Kidney epithelial cell (primary cell): Measurements from ENCODE around the gene HOXC12. TPM values are rescaled to one million over a fixed set of nuclear protein-coding genes. Genes with fewer than 3 reads are reported as not detected.

Experiments
- DNase-seq: peaks from one replicate; pipeline ENCODE4 v3.0.0-alpha.2; 2010; ENCODE audit warnings: low read depth
- H3K27me3 ChIP-seq: 2 replicates; pipeline ENCODE4 v1.6.0; 2011; ENCODE audit warnings: low read length; ENCODE audit not compliant: control insufficient read depth, insufficient read depth
- H3K36me3 ChIP-seq: 2 replicates; pipeline ENCODE4 v1.5.1; 2011; ENCODE audit warnings: low read length; ENCODE audit not compliant: control insufficient read depth, insufficient read depth
- H3K4me3 ChIP-seq: 2 replicates; pipeline ENCODE4 v1.5.1; 2011; ENCODE audit warnings: low read depth, mild to moderate bottlenecking, control low read depth, low read length
- total RNA-seq: library from RNA; depleted of rRNA; stranded (reverse); fragments of >200 nt; gene quantifications from 2 replicates; pipeline ENCODE4 v1.2.3, GENCODE V29; 2015
- TF ChIP-seq, protein P1 (sequence below): IDR thresholded peaks from 2 replicates; pipeline ENCODE4 v1.5.1; 2011; ENCODE audit warnings: mild to moderate bottlenecking, moderate library complexity, low read length, control low read depth, inconsistent platforms; ENCODE audit not compliant: insufficient read depth, poor library complexity, severe bottlenecking

HOXC12 gene
- total RNA-seq, 1 donor from 2014 or later, result not detected

DNA sequence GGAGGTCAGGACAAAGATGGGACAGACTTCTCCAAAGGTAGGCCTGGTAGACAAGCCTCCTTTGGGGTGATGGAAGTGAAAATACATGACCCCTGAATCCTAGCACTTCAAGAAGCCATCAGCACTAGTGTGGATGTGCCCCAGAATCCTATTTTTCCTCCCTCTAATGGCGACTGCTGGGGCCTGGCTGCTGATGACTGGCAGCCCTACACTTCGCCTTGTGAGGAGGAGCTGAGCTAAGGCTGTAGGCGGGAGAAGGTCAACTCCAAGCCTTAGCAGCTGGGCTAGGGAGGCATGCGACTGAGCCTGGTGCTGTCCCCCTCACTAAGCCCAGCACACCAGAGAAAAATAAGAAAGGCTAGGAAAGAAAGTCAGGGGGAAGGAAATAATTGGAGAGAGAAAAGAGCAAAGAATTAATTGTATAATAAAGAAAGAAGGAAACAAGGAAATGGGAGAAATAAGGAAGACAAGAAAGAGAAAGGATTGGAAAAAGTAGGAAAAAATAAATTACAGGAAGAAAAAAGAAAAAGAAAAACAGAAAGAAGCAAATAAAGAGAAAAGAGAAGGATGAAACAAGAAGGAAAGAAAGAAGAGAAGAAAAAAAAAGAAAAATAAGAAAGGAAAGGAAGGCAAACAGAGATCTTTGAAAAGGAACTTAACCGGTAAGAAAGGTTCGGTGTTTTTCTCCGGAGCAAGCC, 25.6 kb downstream of the HOXC12 start:
- Histone ChIP-seq H3K27me3 (peaks cover 28% of the 10 kb centered on the region), H3K4me3 (no peak overlapping the region), H3K36me3 (no peaks in the 10 kb centered on the region)
- DNase-seq, result no peak
- TF ChIP-seq, protein P1, sequence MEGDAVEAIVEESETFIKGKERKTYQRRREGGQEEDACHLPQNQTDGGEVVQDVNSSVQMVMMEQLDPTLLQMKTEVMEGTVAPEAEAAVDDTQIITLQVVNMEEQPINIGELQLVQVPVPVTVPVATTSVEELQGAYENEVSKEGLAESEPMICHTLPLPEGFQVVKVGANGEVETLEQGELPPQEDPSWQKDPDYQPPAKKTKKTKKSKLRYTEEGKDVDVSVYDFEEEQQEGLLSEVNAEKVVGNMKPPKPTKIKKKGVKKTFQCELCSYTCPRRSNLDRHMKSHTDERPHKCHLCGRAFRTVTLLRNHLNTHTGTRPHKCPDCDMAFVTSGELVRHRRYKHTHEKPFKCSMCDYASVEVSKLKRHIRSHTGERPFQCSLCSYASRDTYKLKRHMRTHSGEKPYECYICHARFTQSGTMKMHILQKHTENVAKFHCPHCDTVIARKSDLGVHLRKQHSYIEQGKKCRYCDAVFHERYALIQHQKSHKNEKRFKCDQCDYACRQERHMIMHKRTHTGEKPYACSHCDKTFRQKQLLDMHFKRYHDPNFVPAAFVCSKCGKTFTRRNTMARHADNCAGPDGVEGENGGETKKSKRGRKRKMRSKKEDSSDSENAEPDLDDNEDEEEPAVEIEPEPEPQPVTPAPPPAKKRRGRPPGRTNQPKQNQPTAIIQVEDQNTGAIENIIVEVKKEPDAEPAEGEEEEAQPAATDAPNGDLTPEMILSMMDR, result no peak

DNA sequence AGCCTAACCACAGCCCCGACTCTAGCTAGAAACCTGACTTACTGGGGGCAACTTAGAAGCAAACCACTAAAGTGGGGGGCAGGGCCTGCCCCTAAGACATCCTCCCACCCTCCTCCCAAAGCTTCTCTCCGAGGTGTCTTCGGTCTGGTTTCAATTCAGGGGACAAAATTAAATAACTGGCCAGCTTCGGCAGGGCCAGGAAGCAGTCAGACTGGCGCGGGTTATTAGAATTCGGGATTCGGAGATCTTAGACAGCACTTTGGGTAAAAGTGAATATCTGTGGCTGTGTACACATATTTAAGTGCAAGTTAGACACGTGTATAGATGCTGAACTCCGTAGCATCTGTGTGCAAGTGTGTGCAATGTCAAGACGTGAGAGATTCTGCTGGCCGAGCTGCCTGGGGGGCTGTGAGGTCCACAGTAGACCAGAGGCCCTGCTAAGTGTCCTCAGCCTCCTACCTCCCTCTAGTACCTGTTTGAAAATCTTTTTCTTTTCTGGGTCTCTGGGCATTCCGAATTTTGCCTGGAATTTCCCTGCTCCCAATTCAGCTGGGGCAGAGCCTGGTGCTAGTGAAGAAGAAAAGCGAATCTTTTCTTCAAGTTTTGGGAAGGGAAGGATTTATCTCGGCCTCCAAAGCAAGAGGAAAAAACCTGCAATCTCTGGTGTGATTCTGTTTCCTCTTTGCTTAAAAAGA, 26.2 kb downstream of the HOXC12 start:
- no peaks in the 10 kb centered on the region for H3K36me3 ChIP-seq
- no peak for DNase-seq
- H3K27me3 ChIP-seq, result peaks cover 31% of the 10 kb centered on the region
- TF ChIP-seq, protein P1, result no peak
- no peak overlapping the region for H3K4me3 ChIP-seq

DNA sequence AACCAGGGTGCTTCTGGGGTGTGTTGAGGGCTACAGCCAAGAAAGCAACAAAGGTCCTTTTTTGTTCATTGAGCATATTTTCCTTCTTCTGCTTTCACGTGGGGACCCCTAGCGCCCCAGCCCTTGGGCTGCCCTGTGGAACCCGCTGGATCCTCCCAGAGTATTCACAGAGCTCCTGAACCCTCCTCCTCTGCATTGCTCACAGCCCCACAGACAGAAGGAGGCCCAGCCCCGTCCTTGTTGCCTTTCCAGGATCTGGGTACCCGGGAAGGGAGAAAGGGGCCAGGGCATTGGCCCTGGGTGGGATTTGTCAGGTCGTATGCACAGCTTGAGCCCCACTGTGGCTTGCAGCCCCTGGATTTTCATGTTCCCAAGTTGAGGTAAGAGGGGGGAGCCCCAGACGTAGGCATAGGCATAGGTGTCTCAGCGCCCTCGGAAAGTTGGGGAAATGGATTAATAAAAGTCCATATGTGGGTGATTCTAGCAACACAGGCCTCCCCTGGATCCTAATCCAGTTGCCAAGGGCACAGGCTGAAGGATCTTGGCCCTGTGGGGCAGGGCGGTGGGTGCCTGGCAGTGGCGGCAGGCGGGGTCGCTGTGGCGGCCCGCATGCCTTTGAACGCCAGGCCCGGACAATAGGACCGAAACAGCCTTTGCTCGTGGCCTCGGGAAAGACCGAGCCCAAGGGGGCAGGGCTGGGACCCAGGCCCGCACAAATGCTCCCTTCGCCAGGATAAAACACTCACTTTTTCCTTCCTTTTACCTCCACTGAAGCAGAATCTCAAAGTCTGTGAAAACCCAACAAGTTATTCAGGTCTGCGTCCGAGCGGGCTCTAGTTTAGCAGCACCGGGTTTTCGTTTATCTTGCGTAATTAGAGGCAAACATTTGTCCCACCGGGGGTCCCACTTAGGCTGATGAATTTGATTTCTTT, 27.2 kb downstream of the HOXC12 start:
- Histone ChIP-seq H3K36me3 (no peaks in the 10 kb centered on the region), H3K4me3 (peak overlapping the region; percentile 28), H3K27me3 (peaks cover 33% of the 10 kb centered on the region)
- TF ChIP-seq, protein P1, result no peak
- DNase-seq, result no peak

DNA sequence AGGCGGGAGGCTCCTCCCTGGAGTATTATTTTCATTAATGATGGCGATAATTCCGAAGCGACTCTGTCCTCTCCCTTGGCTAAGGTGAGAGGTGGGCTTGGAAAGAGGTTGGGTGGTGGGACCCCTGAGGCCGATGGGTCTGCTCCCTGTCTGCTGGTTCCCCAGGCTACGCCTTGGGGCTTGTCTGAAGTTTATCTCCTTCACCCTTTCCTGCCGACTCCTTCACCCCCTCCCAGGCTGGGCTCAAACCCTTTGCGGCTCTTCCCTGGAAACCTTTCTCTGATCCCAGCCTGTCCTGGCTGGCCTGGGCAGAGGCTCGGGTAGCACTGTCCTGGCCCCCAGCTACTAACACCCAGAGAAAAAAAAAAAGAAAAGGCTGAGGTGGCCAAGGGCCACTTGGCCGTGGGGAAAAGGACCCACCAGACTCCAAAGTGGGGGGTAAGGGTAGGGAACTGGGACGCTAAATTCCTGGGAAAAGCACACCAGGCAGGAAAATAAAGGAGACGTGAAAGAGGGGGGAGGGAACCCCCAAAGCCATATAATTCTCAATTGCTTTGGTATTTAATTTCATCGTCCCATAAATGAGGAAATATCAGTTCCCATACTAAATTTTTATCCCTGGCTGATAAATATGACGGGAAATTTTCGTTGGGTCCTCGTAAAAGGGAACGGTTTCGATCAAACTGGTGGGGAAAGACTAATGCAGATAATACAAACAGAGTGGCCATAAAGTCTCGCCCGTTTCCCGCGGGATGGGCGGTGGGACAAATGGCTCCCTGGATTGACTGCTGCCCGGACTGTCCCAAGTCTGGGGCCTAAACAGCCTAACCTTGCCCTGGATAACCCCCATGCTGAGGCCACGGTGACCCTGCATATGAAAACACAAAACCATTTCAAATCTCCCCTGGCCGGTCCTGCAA, 28.2 kb downstream of the HOXC12 start:
- no peak for DNase-seq
- no peaks in the 10 kb centered on the region for H3K36me3 ChIP-seq
- peaks cover 35% of the 10 kb centered on the region for H3K27me3 ChIP-seq
- TF ChIP-seq, protein P1, result no peak
- peak overlapping the region; percentile 37 for H3K4me3 ChIP-seq

DNA sequence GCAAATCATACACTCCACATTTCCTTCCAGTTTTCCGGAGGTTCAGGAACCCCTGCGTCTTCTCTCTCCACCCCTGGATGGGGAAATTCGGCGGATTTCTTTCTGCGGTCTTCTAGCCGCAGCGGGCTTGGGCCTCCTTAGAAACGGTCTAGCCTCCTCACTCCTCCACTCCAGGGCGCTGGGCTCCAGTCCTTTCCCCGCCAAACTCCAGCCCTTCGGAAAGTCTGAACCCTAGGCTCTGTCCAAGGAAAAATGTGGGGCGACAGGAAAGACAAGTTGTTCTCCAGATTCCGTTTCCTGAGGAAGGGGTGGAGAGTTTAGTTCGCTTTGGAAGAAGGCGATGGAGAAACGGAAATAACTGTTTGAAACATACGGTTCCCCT, 28.9 kb downstream of the HOXC12 start:
- H3K4me3 ChIP-seq, result peak overlapping the region; percentile 37
- TF ChIP-seq, protein P1, result no peak
- H3K27me3 ChIP-seq, result peaks cover 32% of the 10 kb centered on the region
- no peak for DNase-seq
- H3K36me3 ChIP-seq, result no peaks in the 10 kb centered on the region
